ENCODE results near the gene MARCKSL1. TPM values are rescaled to one million over a fixed set of nuclear protein-coding genes. Genes with fewer than 3 reads are reported as not detected.

The MARCKSL1 gene
- total RNA-seq (2022; extraction: Qiagen RNA extraction; ENCODE audit: low read depth), result 54.0 to 74.4 TPM (median 66.1 TPM) in 5 replicates

GRCh38 chr1:32335790-32336590, at the start of gene MARCKSL1:
MARCKSL1 (minus strand) TSS chr1:32336233; CDS start chr1:32336033, 200 bp downstream.

GRCh38 chr1:32362474-32363313, 26.7 kb upstream of the MARCKSL1 start, which contains the start of the genes FAM229A and TSSK3:
FAM229A (minus strand) TSS chr1:32362485; CDS start chr1:32362091, 394 bp downstream.
TSSK3 (plus strand) TSS chr1:32362539; CDS start chr1:32362702, 163 bp downstream.

GRCh38 chr1:32291708-32292538, 44.1 kb downstream of the MARCKSL1 start, which contains the start of gene HDAC1:
HDAC1 (plus strand) TSS chr1:32292083; CDS start chr1:32292170, 87 bp downstream.

Other genes starting within 250 kb of the MARCKSL1 start
- gene KPNA6, start 228.2 kb downstream of the MARCKSL1 start, total RNA-seq (2022; extraction: Qiagen RNA extraction; ENCODE audit: low read depth), result 14.1 to 16.7 TPM (median 14.9 TPM) in 5 replicates
- 26.4 to 30.0 TPM (median 29.2 TPM) in 5 replicates for gene TXLNA, start 156.6 kb downstream of the MARCKSL1 start, total RNA-seq (2022; extraction: Qiagen RNA extraction; ENCODE audit: low read depth)
- 1.1 to 2.8 TPM (median 1.8 TPM) in 5 replicates for gene CCDC28B, start 135.6 kb downstream of the MARCKSL1 start, total RNA-seq (2022; extraction: Qiagen RNA extraction; ENCODE audit: low read depth)
- 1.6 to 2.7 TPM (median 2.1 TPM) in 5 replicates for gene IQCC, start 130.6 kb downstream of the MARCKSL1 start, total RNA-seq (2022; extraction: Qiagen RNA extraction; ENCODE audit: low read depth)
- not detected in 5 replicates for gene DCDC2B, start 127.1 kb downstream of the MARCKSL1 start, total RNA-seq (2022; extraction: Qiagen RNA extraction; ENCODE audit: low read depth)
- 8.1 to 10.7 TPM (median 10.5 TPM) in 5 replicates for gene TMEM234, start 113.9 kb downstream of the MARCKSL1 start, total RNA-seq (2022; extraction: Qiagen RNA extraction; ENCODE audit: low read depth)
- gene EIF3I, start 113.8 kb downstream of the MARCKSL1 start, total RNA-seq (2022; extraction: Qiagen RNA extraction; ENCODE audit: low read depth), result 262 to 314 TPM (median 274 TPM) in 5 replicates
- 0.36 to 0.86 TPM (median 0.73 TPM) in 5 replicates for gene FAM167B, start 89.0 kb downstream of the MARCKSL1 start, total RNA-seq (2022; extraction: Qiagen RNA extraction; ENCODE audit: low read depth)
- gene LCK, start 85.0 kb downstream of the MARCKSL1 start, total RNA-seq (2022; extraction: Qiagen RNA extraction; ENCODE audit: low read depth), result not detected in 5 replicates
- gene HDAC1, start 44.1 kb downstream of the MARCKSL1 start, total RNA-seq (2022; extraction: Qiagen RNA extraction; ENCODE audit: low read depth), result 52.8 to 61.8 TPM (median 54.7 TPM) in 5 replicates
- gene FAM229A, start 26.3 kb upstream of the MARCKSL1 start, total RNA-seq (2022; extraction: Qiagen RNA extraction; ENCODE audit: low read depth), result 2.0 to 4.7 TPM (median 4.0 TPM) in 5 replicates
- gene TSSK3, start 26.3 kb upstream of the MARCKSL1 start, total RNA-seq (2022; extraction: Qiagen RNA extraction; ENCODE audit: low read depth), result 0.25 TPM in 1 of 5 replicates, not detected in the others
- 16.7 to 22.6 TPM (median 22.5 TPM) in 5 replicates for gene BSDC1, start 58.2 kb upstream of the MARCKSL1 start, total RNA-seq (2022; extraction: Qiagen RNA extraction; ENCODE audit: low read depth)
- gene ZBTB8B, start 128.8 kb upstream of the MARCKSL1 start, total RNA-seq (2022; extraction: Qiagen RNA extraction; ENCODE audit: low read depth), result not detected in 5 replicates
- gene ZBTB8A, start 203.2 kb upstream of the MARCKSL1 start, total RNA-seq (2022; extraction: Qiagen RNA extraction; ENCODE audit: low read depth), result 2.5 to 4.4 TPM (median 3.8 TPM) in 5 replicates